D721Med (cell line): Measurements from ENCODE around the gene C10orf105.

Experiments
- DNase-seq: peaks from one replicate; pipeline ENCODE4 v3.0.0; 2011; ENCODE audit warnings: low spot score; ENCODE audit not compliant: insufficient read length
- FAIRE-seq: peaks from 2 replicates; lab custom pipeline; 2011; peaks lifted over from hg19 to GRCh38; lab: Jason Lieb, UNC
- CTCF ChIP-seq: IDR thresholded peaks from 2 replicates; pipeline ENCODE4 v1.5.1; 2012; ENCODE audit warnings: mild to moderate bottlenecking, control low read depth; ENCODE audit not compliant: insufficient read depth; ENCODE audit errors: missing control alignments

Gene C10orf105

GRCh38 chr10:71735709-71736569 lies 16.4 kb upstream of the C10orf105 start:
- DNase-seq (no peak), FAIRE-seq (no peak)
- no peak for TF ChIP-seq CTCF

DNA sequence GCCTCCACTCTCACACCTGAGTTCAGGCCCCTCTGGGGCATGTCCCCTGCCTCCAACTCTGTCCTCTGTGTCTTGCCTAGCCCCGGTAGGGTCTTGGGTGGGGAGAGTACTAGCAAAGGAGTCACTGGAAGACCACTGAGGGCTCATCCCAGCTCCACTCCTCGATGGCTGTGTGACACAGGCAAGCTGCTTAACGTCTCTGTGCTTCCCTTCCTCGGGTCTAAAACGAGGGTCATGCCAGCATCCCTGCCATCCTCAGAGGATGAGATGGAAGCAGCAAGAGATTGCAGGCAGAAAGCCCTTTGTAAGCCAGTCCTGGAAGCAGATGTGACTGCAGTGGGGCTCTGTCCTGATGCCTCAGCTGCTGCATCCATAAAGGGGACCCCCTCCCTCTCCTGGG lies 15.2 kb upstream of the C10orf105 start:
- FAIRE-seq (no peak), DNase-seq (no peak)
- TF ChIP-seq CTCF: no peak

GRCh38 chr10:71731791-71732190 lies 12.2 kb upstream of the C10orf105 start:
- FAIRE-seq: no peak
- no peak for DNase-seq
- TF ChIP-seq CTCF: no peak

GRCh38 chr10:71729161-71729636 lies 9.6 kb upstream of the C10orf105 start:
- no peak for FAIRE-seq
- TF ChIP-seq CTCF: no peak
- no peak for DNase-seq

DNA sequence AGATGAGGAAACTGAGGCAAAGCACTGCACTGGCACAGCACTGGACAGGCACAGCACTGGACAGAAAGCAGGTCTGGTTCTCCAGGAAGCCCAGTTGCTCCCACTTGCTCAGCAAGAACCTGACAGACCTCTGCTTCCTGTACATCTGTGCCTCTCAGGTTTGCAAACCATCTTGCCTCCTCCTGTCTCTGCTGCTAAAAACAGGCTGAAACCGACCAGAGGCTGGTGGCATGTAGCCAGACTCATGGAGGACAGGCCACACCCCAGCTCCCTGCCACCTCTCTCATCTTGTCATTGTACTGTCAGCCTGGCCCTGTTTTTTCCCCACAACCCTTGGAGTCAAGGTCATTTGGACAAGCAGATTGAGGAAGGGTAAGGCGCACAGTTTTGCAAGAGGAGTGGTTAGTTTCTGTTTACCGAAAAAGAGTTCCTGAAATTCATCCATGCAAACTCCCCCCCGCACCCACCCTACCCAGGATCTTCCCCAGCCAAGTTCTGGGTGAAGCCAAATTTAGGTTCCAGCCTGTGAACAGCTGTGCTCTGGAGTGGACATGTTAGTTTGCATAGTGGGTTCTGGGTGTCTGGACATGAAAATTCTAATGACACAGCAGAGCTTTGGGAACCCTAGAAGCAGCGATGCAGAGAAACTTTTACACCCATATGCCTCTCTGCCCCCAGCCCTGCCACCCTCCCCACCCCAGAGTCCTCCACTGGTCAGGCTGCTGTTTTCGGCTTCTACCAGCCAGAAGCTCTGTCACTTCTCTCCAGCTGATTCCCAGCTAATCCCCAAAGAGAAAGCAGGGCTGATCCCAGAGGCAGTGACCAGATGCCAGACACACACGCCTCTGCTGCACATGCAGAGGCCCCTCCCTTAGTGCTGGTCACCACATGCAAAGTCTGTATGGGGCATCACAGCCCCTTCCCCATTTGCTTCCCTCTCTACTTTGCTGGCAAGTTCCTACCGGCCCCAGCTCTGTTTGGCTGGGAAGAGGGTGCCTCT lies 8.5 kb upstream of the C10orf105 start:
- TF ChIP-seq CTCF: no peak
- peak; percentile 93 for DNase-seq
- no peak for FAIRE-seq

DNA sequence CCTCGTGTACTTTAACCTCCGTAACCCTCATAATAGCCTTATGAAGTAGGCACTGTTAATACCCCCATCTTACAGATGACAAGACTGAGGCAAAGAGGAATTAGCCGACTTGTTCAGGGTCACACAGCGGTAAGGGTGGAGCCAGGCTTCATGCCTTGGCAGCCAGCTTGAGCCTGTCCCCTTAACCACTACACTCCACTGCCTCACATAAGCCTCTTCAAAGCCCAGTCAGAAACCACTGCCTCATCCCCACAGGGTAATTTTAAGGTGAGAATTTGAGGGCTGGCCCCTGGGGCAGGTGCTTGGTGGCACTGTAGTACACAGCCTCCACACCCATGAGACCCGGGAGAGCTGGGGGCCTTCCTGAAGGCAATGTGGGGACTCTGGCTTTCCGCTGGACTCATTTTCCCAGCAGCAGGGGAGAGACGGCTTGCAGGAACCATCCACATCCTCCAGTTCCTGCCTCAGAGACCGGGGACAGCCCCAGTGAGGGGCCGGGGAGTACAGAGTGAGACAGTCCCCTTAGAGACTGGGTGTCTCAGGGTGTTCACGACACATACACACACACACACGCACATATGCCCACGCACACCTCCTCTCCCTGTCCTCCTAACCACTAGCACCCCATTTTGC lies 7.6 kb upstream of the C10orf105 start:
- no peak for FAIRE-seq

More for the DNA sequence above, 7.6 kb upstream of the C10orf105 start:
- DNase-seq: no peak
- no peak for TF ChIP-seq CTCF
